SH-SY5Y (cell line): ENCODE measurements around the gene TIMM50.

Experiments used
- GATA2 ChIP-seq: IDR thresholded peaks from 2 replicates; pipeline ENCODE4 v1.6.1; 2011; ENCODE audit warnings: mild to moderate bottlenecking, low read depth, low read length
- GATA3 ChIP-seq: IDR thresholded peaks from 2 replicates; pipeline ENCODE4 v1.6.1; 2011; ENCODE audit warnings: low read depth, mild to moderate bottlenecking, low read length, moderate library complexity

- no peak for TF ChIP-seq GATA2
- no peak for TF ChIP-seq GATA3
These were observed 35.6 kb downstream of the TIMM50 start for GRCh38 chr19:39516270-39516669.
